Measurements from ENCODE around the gene MEGF9. TPM values are rescaled to one million over a fixed set of nuclear protein-coding genes. Genes with fewer than 3 reads are reported as not detected.
A peak's percentile ranks its signal among the peaks of the same experiment; 100 is the strongest.

Gene MEGF9
- total RNA-seq, 1 donor from 2014 or later: 17.7 TPM

GRCh38 chr9:120741191-120741590 lies 26.9 kb upstream of the MEGF9 start:
- Histone ChIP-seq H3K4me2 (ENCODE audit: low read length) (no peak overlapping the region), H3K9me3 (ENCODE audit: insufficient read depth, low read depth, low read length) (no peaks in the 10 kb centered on the region), H3K4me1 (ENCODE audit: insufficient read depth, low read length) (no peaks in the 10 kb centered on the region), H3K4me3 (ENCODE audit: insufficient read depth, low read depth, low read length) (no peak overlapping the region), H3K27ac (ENCODE audit: low read depth, low read length) (no peak overlapping the region), H4K20me1 (ENCODE audit: insufficient read depth, low read length) (no peaks in the 10 kb centered on the region), H3K36me3 (ENCODE audit: insufficient read depth, low read length) (no peaks in the 10 kb centered on the region), H3K27me3 (ENCODE audit: insufficient read depth, low read length) (peaks cover 3% of the 10 kb centered on the region), H3K9ac (ENCODE audit: low read length) (no peak overlapping the region), H3K79me2 (ENCODE audit: insufficient read depth, low read length) (no peaks in the 10 kb centered on the region), H2AFZ (ENCODE audit: low read depth, low read length) (no peak overlapping the region)
- no peak for TF ChIP-seq EZH2 (IDR thresholded peaks at IDR 0.05; ENCODE audit: insufficient read depth, low read length)
- TF ChIP-seq, protein P1, sequence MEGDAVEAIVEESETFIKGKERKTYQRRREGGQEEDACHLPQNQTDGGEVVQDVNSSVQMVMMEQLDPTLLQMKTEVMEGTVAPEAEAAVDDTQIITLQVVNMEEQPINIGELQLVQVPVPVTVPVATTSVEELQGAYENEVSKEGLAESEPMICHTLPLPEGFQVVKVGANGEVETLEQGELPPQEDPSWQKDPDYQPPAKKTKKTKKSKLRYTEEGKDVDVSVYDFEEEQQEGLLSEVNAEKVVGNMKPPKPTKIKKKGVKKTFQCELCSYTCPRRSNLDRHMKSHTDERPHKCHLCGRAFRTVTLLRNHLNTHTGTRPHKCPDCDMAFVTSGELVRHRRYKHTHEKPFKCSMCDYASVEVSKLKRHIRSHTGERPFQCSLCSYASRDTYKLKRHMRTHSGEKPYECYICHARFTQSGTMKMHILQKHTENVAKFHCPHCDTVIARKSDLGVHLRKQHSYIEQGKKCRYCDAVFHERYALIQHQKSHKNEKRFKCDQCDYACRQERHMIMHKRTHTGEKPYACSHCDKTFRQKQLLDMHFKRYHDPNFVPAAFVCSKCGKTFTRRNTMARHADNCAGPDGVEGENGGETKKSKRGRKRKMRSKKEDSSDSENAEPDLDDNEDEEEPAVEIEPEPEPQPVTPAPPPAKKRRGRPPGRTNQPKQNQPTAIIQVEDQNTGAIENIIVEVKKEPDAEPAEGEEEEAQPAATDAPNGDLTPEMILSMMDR (IDR thresholded peaks at IDR 0.05; ENCODE audit: insufficient read depth, low read depth, low read length): no peak
- DNase-seq (ENCODE audit: low read depth) (no peak), FAIRE-seq (no peak)
- no peaks in the 10 kb centered on the region for H3K36me3 Mint-ChIP-seq (ENCODE audit: low read depth, unreplicated experiment)
- H3K27me3 Mint-ChIP-seq (ENCODE audit: low read depth, unreplicated experiment): no peaks in the 10 kb centered on the region
- no peak overlapping the region for H3K27ac Mint-ChIP-seq (ENCODE audit: unreplicated experiment)
- no peaks in the 10 kb centered on the region for H3K4me1 Mint-ChIP-seq (ENCODE audit: low read depth, unreplicated experiment)
- no peak overlapping the region for H3K4me3 Mint-ChIP-seq (ENCODE audit: unreplicated experiment)
- H3K9me3 Mint-ChIP-seq (ENCODE audit: unreplicated experiment): peaks cover 1% of the 10 kb centered on the region

GRCh38 chr9:120740132-120740531 lies 25.9 kb upstream of the MEGF9 start:
- H3K36me3 Mint-ChIP-seq (ENCODE audit: low read depth, unreplicated experiment): no peaks in the 10 kb centered on the region
- Histone ChIP-seq H4K20me1 (ENCODE audit: insufficient read depth, low read length) (no peaks in the 10 kb centered on the region), H3K36me3 (ENCODE audit: insufficient read depth, low read length) (no peaks in the 10 kb centered on the region), H2AFZ (ENCODE audit: low read depth, low read length) (no peak overlapping the region), H3K4me2 (ENCODE audit: low read length) (no peak overlapping the region), H3K4me1 (ENCODE audit: insufficient read depth, low read length) (no peaks in the 10 kb centered on the region), H3K9ac (ENCODE audit: low read length) (no peak overlapping the region), H3K27ac (ENCODE audit: low read depth, low read length) (no peak overlapping the region), H3K9me3 (ENCODE audit: insufficient read depth, low read depth, low read length) (no peaks in the 10 kb centered on the region), H3K4me3 (ENCODE audit: insufficient read depth, low read depth, low read length) (no peak overlapping the region), H3K79me2 (ENCODE audit: insufficient read depth, low read length) (no peaks in the 10 kb centered on the region), H3K27me3 (ENCODE audit: insufficient read depth, low read length) (peaks cover 3% of the 10 kb centered on the region)
- no peaks in the 10 kb centered on the region for H3K9me3 Mint-ChIP-seq (ENCODE audit: unreplicated experiment)
- no peak for FAIRE-seq
- H3K27me3 Mint-ChIP-seq (ENCODE audit: low read depth, unreplicated experiment): no peaks in the 10 kb centered on the region
- no peak for TF ChIP-seq EZH2 (IDR thresholded peaks at IDR 0.05; ENCODE audit: insufficient read depth, low read length)
- TF ChIP-seq, protein P1 (IDR thresholded peaks at IDR 0.05; ENCODE audit: insufficient read depth, low read depth, low read length): no peak
- no peak overlapping the region for H3K27ac Mint-ChIP-seq (ENCODE audit: unreplicated experiment)
- no peak overlapping the region for H3K4me3 Mint-ChIP-seq (ENCODE audit: unreplicated experiment)
- peak; percentile 18 for DNase-seq (ENCODE audit: low read depth)
- peaks cover 5% of the 10 kb centered on the region for H3K4me1 Mint-ChIP-seq (ENCODE audit: low read depth, unreplicated experiment)

DNA sequence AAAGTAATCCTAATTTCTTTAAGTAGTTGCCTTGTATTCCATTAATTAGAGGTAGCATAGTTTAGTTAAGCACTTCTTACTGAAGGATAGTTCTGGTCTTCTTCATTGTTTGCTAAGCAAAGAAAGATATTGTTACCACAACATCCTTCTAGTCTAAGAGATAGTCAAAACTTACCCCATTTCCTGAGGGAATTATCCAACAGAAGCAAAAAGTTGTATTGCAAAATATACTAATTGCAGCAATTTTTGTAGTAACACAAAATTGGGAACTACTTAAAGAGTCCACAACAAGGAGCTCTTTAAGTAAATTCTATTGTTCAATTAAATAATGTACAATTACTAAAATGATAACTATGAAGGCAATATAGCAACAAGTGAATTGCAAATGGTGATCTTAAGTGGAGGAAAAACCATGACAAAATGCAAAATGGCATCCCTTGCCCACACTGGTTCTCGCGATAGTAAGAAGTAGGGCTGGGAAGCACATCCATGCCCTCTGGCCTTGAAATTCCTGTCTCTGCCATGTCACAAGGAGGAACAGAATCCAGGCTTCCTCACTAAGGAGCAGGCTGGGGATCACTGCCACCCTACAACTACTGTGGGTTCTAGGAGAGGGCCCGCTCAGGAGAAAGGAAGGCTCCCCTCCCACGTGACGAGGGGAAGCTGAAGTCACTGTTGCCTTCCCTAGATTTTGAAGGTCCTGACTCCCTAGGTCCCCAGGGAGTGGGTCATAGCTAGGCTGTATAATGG lies 23.3 kb upstream of the MEGF9 start:
- peaks cover 12% of the 10 kb centered on the region for H3K4me1 Mint-ChIP-seq (ENCODE audit: low read depth, unreplicated experiment)
- Histone ChIP-seq H3K4me1 (ENCODE audit: insufficient read depth, low read length) (no peaks in the 10 kb centered on the region), H3K27me3 (ENCODE audit: insufficient read depth, low read length) (peaks cover 7% of the 10 kb centered on the region), H3K9me3 (ENCODE audit: insufficient read depth, low read depth, low read length) (no peaks in the 10 kb centered on the region), H4K20me1 (ENCODE audit: insufficient read depth, low read length) (no peaks in the 10 kb centered on the region), H2AFZ (ENCODE audit: low read depth, low read length) (no peak overlapping the region), H3K27ac (ENCODE audit: low read depth, low read length) (no peak overlapping the region), H3K36me3 (ENCODE audit: insufficient read depth, low read length) (no peaks in the 10 kb centered on the region), H3K9ac (ENCODE audit: low read length) (no peak overlapping the region), H3K4me2 (ENCODE audit: low read length) (no peak overlapping the region), H3K4me3 (ENCODE audit: insufficient read depth, low read depth, low read length) (no peak overlapping the region), H3K79me2 (ENCODE audit: insufficient read depth, low read length) (no peaks in the 10 kb centered on the region)
- no peaks in the 10 kb centered on the region for H3K36me3 Mint-ChIP-seq (ENCODE audit: low read depth, unreplicated experiment)
- no peak for DNase-seq (ENCODE audit: low read depth)
- no peak overlapping the region for H3K27ac Mint-ChIP-seq (ENCODE audit: unreplicated experiment)
- H3K4me3 Mint-ChIP-seq (ENCODE audit: unreplicated experiment): no peak overlapping the region
- H3K27me3 Mint-ChIP-seq (ENCODE audit: low read depth, unreplicated experiment): no peaks in the 10 kb centered on the region
- no peaks in the 10 kb centered on the region for H3K9me3 Mint-ChIP-seq (ENCODE audit: unreplicated experiment)
- FAIRE-seq: no peak
- TF ChIP-seq EZH2 (IDR thresholded peaks at IDR 0.05; ENCODE audit: insufficient read depth, low read length): no peak
- TF ChIP-seq, protein P1 (IDR thresholded peaks at IDR 0.05; ENCODE audit: insufficient read depth, low read depth, low read length): no peak

All from astrocyte (in vitro differentiated cells and primary cell).